HCT116 (cell line): ENCODE results near the gene PTCH2.

Source experiments
- CTCF ChIP-seq, 3 experiments: fragments of 200-600 bp in 1 of 3; sonication (generic) in 1 of 3; IDR thresholded peaks in 2 of 3; conservative IDR thresholded peaks in 1 of 3; 2 replicates each; pipeline ENCODE4 v1.5.1; 2012 to 2017; ENCODE audit warnings: low read depth in 2 of 3, low read length in 2 of 3, antibody characterized with exemption in 1 of 3, borderline replicate concordance in 1 of 3, control low read depth in 1 of 3, mild to moderate bottlenecking in 1 of 3, mixed read lengths in 1 of 3, mixed run types in 1 of 3, moderate library complexity in 1 of 3; ENCODE audit not compliant: insufficient read depth in 1 of 3
- EGR1 ChIP-seq: IDR thresholded peaks from 2 replicates; pipeline ENCODE4 v1.6.1; 2012; ENCODE audit warnings: low read depth
- EZH2 ChIP-seq: fragments of 200-600 bp; sonication (generic); IDR thresholded peaks from 2 replicates; pipeline ENCODE4 v1.6.1; 2017; ENCODE audit warnings: antibody characterized with exemption, mixed run types
- EZH2phosphoT487 ChIP-seq: fragments of 200-600 bp; IDR thresholded peaks from 2 replicates; pipeline ENCODE4 v1.6.1; 2018; ENCODE audit warnings: antibody characterized with exemption, borderline replicate concordance
- POLR2A ChIP-seq: IDR thresholded peaks from 2 replicates; pipeline ENCODE4 v1.7.0; 2011; ENCODE audit warnings: borderline replicate concordance; ENCODE audit not compliant: insufficient read depth, insufficient read length; ENCODE audit errors: extremely low read depth
- POLR2AphosphoS5 ChIP-seq: IDR thresholded peaks from 2 replicates; pipeline ENCODE4 v1.6.1; 2011; ENCODE audit warnings: mild to moderate bottlenecking, low read depth, low read length, moderate library complexity
- RAD21 ChIP-seq: IDR thresholded peaks from 2 replicates; pipeline ENCODE4 v1.6.1; 2012; ENCODE audit warnings: low read depth, mild to moderate bottlenecking
- REST ChIP-seq: IDR thresholded peaks from 2 replicates; pipeline ENCODE4 v1.6.1; 2012; ENCODE audit warnings: low read depth
- SIN3A ChIP-seq: IDR thresholded peaks from 2 replicates; pipeline ENCODE4 v1.6.1; 2012; ENCODE audit warnings: low read depth
- ZFX ChIP-seq: fragments of 450-650 bp; IDR thresholded peaks from 2 replicates; pipeline ENCODE4 v1.6.1; 2017

GRCh38 chr1:44807364-44808062 lies 35.5 kb downstream of the PTCH2 start:
- TF ChIP-seq CTCF (IDR thresholded peaks at IDR 0.05 in 2 of 3, conservative IDR thresholded peaks at IDR 0.05 in 1 of 3; ENCODE audit: borderline replicate concordance in 1 of 3, insufficient read depth in 1 of 3, low read depth in 2 of 3, low read length in 2 of 3): no peak
- no peak for TF ChIP-seq SIN3A
- TF ChIP-seq EZH2phosphoT487: no peak
- no peak for TF ChIP-seq EZH2
- no peak for TF ChIP-seq RAD21
- TF ChIP-seq REST: no peak
- TF ChIP-seq ZFX: no peak
- TF ChIP-seq POLR2AphosphoS5: peak; percentile 61; the same call in 1 of the 2 replicates
- TF ChIP-seq POLR2A: peak; percentile 58
- TF ChIP-seq EGR1: no peak
